HFF-Myc (cell line): ENCODE results near the gene KCNN3.

Source experiments
- DNase-seq: peaks from one replicate; pipeline ENCODE4 v3.0.0-alpha.2; 2011; ENCODE audit warnings: low read depth; ENCODE audit errors: extremely low read depth
- H3K4me3 ChIP-seq: replicated peaks from 2 replicates; pipeline ENCODE4 v1.5.1; 2011; ENCODE audit warnings: low read depth, mild to moderate bottlenecking, control low read depth, low read length
- CTCF ChIP-seq: IDR thresholded peaks from 2 replicates; pipeline ENCODE4 v1.5.1; 2012; ENCODE audit warnings: mild to moderate bottlenecking, low read depth, low read length, control low read depth; ENCODE audit errors: missing control alignments

KCNN3 gene

GRCh38 chr1:154888757-154889156 is 18.7 kb upstream of the KCNN3 start:
- H3K4me3 ChIP-seq, result no peak overlapping the region
- no peak for TF ChIP-seq CTCF
- no peak for DNase-seq

- TF ChIP-seq CTCF, result no peak
- no peak for DNase-seq
- H3K4me3 ChIP-seq, result no peak overlapping the region
Observed at GRCh38 chr1:154886281-154887015, 16.4 kb upstream of the KCNN3 start.

- no peak for DNase-seq
- H3K4me3 ChIP-seq, result no peak overlapping the region
- no peak for TF ChIP-seq CTCF
Observed at GRCh38 chr1:154884869-154885701, 15.0 kb upstream of the KCNN3 start.

GRCh38 chr1:154883919-154884868 is 14.1 kb upstream of the KCNN3 start:
- no peak for TF ChIP-seq CTCF
- no peak for DNase-seq

GRCh38 chr1:154881820-154882535 is 11.9 kb upstream of the KCNN3 start:
- no peak for DNase-seq
- TF ChIP-seq CTCF, result no peak
- no peak overlapping the region for H3K4me3 ChIP-seq

More at GRCh38 chr1:154883919-154884868, 14.1 kb upstream of the KCNN3 start:
- no peak overlapping the region for H3K4me3 ChIP-seq

- H3K4me3 ChIP-seq, result no peak overlapping the region
- TF ChIP-seq CTCF, result no peak
- DNase-seq, result no peak
Observed at GRCh38 chr1:154880671-154881070, 10.6 kb upstream of the KCNN3 start.
